Ureter (tissue), 1 donor: ENCODE data around the gene PRR12. TPM values are rescaled to one million over a fixed set of nuclear protein-coding genes. Genes with fewer than 3 reads are reported as not detected.
A peak's percentile ranks its signal among the peaks of the same experiment; 100 is the strongest.

Experiments
- DNase-seq: peaks from one replicate; pipeline ENCODE4 v3.0.0-alpha.2; 2020; ENCODE audit warnings: low spot score
- total RNA-seq: library from RNA; stranded (reverse); gene quantifications from one replicate; pipeline ENCODE4 v1.2.4, GENCODE V29; 2023
- donor health status: DM: yes; HTN: yes; CAD: no.

PRR12 gene
- total RNA-seq, 1 donor from 2014 or later: 40.6 TPM

GRCh38 chr19:49641688-49642491 lies 50.9 kb downstream of the PRR12 start, which contains the start of gene SCAF1:
SCAF1 (plus strand) TSS chr19:49642209; CDS start chr19:49645027, 2,818 bp downstream.
- peak; percentile 99 for DNase-seq

- DNase-seq: no peak
Observed at GRCh38 chr19:49642492-49643035, 51.6 kb downstream of the PRR12 start.

GRCh38 chr19:49643466-49643865 lies 52.5 kb downstream of the PRR12 start:
- no peak for DNase-seq

GRCh38 chr19:49645592-49645991 lies 54.6 kb downstream of the PRR12 start:
- no peak for DNase-seq

GRCh38 chr19:49645995-49646394 lies 55.0 kb downstream of the PRR12 start:
- no peak for DNase-seq

- no peak for DNase-seq
Observed at GRCh38 chr19:49646586-49646985, 55.6 kb downstream of the PRR12 start.

- no peak for DNase-seq
Observed at GRCh38 chr19:49651029-49651819, 60.2 kb downstream of the PRR12 start.

- no peak for DNase-seq
Observed at GRCh38 chr19:49651820-49652550, 61.0 kb downstream of the PRR12 start.

- DNase-seq: no peak
Observed at GRCh38 chr19:49652551-49653465, 61.8 kb downstream of the PRR12 start.

- DNase-seq: no peak
Observed at GRCh38 chr19:49653466-49653806, 62.5 kb downstream of the PRR12 start.

- DNase-seq: no peak
Observed at GRCh38 chr19:49654581-49654980, 63.6 kb downstream of the PRR12 start.

- DNase-seq: no peak
Observed at GRCh38 chr19:49655570-49656455, 64.8 kb downstream of the PRR12 start.

- no peak for DNase-seq
Observed at GRCh38 chr19:49656456-49657109, 65.6 kb downstream of the PRR12 start.

- DNase-seq: no peak
Observed at GRCh38 chr19:49657493-49658138, 66.6 kb downstream of the PRR12 start.

- DNase-seq: no peak
Observed at GRCh38 chr19:49658139-49658517, 67.1 kb downstream of the PRR12 start.

GRCh38 chr19:49658566-49659442 lies 67.8 kb downstream of the PRR12 start:
- DNase-seq: no peak

GRCh38 chr19:49660338-49660961 lies 69.5 kb downstream of the PRR12 start:
- DNase-seq: no peak
